GM18526 (cell line): ENCODE measurements around the gene ART3.

Experiments
- POLR2A ChIP-seq: IDR thresholded peaks from 3 replicates; pipeline ENCODE4 v1.6.1; 2011; ENCODE audit not compliant: insufficient read length; ENCODE audit errors: extremely low read depth

Gene ART3

DNA sequence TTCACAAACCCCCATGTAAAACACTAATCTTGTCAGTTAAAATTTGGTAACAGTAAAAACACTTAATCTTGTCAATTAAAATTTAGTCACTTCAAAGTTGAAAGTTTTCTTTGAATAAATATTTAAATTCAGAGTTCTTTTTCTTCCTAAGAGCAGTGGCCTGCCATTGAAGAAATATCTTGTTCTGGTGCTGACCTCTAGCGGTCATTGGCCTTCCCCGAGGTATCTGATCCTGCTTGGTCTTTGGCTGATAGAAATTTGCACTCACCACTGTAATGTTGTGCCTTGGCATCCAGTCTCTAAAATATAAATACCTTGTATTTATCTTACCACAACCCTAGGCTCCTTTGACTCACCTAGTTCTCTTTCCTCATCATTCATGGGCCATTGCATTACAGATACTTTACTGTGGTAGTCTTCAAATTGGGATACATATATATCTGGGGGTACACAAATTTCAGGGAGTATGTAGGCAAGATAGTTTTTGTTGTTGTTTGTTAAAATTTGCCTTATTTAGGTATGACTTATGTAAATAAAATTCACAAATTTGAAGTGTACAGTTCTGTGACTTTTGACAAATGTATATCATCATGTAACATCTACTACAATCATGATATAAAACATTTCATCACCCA, 6.7 kb upstream of the ART3 start:
- TF ChIP-seq POLR2A = no peak

DNA sequence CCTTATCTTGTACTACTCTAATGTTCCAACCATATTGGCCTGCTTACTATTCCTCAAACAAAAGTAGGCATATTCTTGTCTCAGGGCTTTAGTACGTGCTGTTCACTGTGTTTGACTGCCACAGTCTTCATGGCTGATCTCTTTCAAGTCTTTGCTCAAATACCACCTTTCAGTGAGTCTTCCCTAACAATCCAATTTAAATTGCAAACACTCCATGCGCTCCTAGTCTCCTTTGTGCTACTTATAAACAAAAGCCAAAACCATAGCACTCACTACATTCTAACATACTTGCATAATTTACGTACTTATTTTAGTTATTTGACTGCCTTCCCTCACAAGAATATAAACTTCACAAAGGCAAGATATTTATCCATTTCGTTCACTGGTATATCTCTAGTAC, 1.7 kb upstream of the ART3 start:
- no peak for TF ChIP-seq POLR2A

DNA sequence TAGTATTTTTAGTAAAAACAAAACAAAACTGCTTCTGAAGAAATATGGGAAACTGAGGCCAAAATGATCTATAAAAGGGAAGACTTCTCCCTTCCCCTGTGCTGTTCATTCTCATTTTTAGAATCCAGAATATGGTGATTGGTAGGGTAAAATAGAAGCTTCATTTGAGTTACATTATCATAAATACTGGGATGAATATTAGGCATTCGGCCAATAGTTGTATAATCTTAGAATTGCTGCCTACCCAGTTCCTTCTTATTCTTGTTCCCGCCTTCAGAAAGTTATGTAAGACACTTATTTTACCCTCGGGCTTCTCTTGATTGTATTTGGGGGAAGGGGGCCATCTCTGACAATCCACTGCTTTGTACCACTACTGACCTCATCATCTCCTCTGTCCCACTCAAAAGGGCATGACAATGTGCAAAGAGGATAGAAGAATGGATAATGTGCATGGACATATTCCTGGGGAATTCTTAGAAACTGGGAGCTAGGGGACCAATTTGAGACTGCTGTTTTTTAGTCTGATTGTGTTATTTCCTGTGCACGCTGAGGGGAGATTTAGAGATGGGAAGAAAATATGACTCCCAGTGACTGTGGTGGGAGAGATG, 588 bp downstream of the ART3 start:
- no peak for TF ChIP-seq POLR2A

DNA sequence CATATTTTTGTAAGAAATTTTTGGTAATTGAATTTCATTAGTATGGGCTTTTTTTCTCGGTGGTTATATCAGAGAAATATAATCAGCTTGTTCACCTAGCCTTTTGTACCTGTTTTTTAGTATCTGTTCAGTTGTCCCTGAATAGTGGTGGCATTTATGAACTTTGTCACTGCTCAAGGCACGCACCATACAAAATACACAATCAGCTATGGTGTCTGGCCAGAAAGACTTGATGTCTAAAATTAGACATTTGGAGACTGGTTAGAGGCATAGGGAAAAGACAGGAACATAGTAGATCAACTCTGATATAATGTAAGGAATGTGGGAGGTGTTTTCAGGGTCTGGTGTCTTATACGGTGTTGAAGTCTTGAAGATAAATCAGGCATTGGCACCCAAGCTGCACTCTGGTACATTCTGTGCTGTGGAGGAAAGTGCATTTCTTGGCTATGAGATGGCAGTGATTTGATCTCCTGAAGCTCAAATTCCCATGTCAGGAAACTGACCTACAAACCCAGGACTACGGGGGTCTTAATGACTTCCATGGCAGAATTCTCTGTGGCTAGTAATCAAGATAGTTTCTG, 3.6 kb downstream of the ART3 start:
- TF ChIP-seq POLR2A = no peak

DNA sequence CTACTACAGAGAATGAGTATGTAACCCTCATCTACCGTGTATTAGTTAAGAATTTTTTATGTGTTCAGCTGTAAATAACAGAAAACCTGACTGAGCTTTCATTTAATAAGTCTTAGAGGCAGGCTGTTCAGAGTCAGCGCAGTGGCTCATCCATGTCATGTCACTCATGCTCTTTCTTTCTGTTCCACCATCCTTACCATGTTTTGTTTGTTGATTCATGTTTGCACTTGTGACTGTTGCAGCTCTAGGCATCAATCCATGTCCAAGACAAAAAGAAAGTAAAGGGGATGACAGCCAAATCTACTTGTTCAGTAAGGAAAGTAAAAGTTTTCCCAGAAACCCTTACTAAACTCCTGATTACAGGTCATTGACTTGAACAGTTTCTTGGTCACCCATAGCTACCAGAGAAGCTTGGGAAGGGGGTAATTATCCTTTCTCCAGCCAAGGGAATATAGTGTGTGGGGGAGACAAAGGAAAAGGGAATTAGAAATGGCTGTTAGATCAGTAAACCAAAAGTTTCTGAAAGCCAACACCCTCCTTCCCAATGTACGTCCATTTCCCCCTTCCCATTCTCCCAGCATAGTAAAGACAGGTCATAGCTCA, 9.0 kb downstream of the ART3 start:
- TF ChIP-seq POLR2A = no peak

DNA sequence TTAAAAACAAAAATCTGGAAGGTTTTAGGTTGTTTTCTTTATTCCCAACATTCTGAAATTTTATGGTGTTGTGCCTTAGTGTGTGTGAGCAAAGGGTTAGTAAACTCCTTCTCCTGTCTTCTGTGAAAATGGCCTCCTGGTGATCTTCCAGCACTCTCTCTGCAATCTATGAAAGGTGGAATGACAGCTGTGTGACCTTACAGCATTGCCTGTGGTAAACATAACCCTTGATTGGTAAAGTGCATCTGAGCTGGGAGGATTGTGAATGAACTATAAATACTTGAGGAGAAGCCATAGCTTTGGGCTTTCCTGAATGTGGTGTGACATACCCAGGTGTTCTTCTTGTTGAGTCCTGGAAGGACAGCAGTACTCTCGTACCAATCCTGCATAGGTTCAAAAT, 10.0 kb downstream of the ART3 start:
- no peak for TF ChIP-seq POLR2A

DNA sequence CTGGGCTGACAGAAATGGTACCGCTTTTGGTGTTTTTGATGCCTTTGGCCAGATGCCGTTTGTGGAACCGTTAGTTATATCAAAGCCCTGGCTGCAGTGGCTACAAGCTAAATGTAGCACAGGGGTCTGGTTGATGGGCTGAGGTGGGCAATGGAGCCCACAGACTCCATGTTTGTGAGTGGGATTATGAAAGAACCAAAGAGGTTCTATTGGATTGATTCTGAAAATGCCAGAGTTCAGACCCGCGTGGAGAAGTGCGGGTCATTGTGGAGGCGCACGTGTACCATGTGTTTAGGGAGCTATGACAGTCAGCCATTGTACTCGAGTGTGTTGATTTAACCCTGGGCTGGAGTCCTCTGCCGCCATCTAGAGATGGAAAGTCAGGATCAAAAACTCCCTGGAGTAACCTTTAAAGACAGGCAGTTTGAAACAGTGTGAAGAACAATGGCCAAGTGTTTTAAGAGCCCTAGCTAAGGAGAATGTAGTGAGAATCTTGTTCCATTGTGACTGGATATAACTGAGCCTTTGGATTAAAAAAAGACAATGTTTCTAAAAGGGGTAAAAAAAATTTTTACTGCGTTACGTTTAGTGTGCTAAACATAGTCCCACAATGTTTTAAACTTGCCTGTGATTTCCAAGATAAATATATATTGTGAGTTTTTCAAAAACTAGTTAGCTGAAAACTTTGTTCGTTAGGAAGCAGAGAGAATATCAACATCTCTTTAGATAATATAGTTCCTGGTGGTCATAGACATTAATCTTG, 12.7 kb downstream of the ART3 start:
- no peak for TF ChIP-seq POLR2A

DNA sequence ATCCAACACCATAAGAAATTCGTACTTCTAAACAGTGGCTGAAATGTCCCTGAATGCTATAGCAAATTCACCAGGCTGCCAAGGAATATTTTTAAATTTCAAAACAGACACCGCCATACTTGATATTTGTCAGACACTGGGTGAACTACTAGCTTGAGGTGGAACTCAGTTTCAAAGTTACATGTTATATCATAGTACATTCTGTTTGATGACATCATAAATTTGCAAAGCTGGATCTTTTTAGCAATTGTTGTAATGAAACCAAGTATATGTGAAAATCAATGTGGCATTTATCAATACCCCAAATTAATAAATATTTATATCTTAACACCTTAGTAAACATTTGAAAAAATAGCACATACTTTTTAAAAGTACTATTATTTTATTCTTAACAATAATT, 14.2 kb downstream of the ART3 start:
- no peak for TF ChIP-seq POLR2A

DNA sequence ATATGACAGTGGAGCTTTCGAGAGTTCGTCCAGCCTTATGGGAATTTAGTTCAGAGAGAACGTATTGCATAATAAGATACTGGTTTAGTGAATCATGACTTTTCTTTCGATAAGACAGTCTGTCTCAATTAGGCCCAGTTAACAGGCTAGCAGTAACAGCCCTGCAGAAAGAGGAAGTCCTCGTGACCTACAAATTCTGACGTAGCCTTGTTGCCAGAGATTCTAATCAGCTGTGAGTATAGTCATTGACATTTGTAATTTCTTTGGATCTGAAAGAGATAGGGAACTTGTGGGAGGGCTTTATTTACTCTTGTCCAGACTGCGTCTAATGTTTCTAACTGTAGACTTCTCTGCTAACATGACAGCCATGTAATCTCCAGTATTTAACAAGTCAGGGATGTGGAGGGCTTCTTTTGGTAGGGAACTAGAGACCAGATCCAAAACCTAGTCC, 15.8 kb downstream of the ART3 start:
- TF ChIP-seq POLR2A = no peak

DNA sequence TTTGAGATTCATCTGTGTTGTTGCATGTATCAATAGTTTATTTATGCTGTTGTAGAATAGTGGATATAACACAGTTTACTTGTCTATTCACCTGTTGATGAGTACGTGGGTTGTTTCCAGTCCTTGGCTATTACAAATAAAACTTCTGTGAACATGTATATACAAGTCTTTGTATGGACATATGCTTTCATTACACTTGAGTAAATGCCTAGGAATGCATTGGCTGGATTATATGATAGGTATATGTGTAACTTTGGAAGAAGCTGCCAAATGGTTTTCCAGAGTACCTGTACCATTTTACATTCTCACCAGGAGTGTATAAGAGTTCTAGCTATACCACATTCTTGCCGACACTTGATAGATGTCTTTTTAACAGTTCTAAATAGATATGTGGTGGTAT, 16.5 kb downstream of the ART3 start:
- TF ChIP-seq POLR2A = no peak

DNA sequence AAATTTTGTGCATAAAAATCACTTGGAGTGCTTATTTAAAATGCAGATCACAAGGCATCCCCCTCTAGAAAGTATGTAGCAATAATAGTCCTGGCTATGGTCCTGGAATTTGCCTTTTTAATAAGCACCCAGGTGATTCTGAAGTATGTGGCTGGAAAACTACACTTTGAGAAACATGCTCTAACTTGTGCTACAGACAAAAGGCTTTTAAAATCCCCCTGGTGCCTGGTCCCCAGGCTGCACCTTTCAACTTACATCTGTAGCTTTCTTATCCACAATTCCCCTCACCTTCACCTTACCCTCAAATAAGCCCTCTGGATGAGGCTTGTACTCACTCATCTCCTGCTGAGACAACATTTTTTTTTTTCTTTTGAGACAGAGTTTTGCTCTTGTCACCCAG, 21.1 kb downstream of the ART3 start:
- no peak for TF ChIP-seq POLR2A

DNA sequence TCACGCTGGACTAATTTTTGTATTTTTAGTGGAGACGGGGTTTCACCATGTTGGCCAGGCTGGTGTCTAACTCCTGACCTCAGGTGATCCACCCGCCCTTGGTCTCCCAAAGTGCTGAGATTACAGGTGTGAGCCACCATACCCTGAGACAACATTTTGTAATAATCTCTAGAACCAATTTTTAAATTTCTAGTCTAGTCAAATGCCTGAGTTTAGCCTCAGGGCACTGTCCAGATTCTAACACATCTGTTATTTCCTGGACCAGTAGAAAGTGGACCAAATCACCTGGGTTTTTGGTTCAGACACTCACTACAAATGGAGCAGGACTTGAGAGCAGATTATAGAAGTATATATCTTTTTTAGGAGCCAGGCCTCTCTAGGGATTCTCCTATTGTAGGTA, 21.6 kb downstream of the ART3 start:
- TF ChIP-seq POLR2A = no peak

DNA sequence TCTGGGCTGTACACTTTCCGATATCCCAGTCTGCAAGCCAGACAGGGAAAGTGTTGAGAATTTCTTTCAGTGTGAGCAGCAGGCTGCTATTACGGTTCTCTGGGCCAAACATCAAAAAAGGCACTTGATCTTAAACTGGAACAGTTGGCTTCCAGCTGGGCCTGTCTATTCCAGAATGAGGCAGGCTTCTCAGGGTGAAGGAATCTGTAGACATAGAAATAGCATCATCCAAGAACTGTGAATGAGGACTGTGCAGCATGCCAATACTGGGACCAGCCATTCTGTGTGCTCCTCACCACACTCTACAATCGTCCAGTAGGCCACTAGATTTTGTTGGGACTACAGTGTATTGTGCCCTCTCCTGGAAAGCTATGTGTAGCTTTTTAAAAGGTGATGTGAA, 31.1 kb downstream of the ART3 start:
- no peak for TF ChIP-seq POLR2A

DNA sequence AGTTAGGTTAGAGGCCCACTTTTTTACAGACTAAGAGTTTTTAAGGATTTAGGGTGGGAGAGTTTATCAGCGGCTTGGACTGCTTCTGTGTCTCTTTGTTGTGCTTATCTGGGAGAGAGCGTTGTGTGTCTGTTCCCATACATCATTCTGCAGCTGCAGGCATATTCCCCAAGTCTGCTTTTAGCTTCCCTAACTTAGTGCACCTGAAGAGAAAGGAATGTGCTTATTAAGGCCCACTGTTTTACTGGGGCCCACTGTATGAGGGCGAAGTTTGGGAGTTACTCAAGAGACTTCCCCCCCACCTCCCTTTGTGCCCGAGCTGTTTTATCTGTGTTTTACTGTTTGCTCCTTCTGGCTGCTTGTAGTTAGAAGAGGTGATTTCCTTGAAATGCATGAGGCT, 31.9 kb downstream of the ART3 start:
- TF ChIP-seq POLR2A = no peak

DNA sequence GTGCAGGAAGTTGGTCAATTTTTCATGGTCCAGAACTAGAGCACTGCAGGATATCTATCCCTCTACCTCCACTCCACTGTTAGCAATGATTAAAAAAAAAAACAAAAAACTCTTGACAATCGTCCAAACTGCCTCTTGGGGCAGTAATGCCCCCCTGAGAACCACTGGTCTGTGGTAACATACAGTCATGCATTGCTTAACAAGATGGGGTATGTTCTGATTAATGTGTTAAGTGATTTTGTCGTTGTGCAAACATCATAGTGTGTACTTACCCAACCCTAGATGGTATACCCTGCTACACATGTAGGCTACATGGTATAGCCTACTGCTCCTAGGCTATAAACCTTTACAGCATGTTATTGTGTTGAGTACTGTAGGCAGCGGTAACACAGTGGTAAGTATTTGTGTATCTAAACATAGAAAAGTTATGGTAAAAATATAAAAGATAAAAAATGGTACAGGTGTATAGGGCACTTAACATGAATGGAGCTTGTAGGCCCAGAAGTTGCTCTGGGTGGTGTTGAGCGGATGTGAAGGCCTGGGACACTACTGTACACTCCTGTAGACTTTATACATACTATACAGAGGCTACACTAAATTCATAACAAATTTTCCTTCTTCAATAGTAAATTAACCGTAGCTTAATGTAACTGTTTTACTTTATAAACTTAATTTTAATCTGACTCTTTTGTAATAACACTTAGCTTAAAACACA, 34.1 kb downstream of the ART3 start:
- no peak for TF ChIP-seq POLR2A

DNA sequence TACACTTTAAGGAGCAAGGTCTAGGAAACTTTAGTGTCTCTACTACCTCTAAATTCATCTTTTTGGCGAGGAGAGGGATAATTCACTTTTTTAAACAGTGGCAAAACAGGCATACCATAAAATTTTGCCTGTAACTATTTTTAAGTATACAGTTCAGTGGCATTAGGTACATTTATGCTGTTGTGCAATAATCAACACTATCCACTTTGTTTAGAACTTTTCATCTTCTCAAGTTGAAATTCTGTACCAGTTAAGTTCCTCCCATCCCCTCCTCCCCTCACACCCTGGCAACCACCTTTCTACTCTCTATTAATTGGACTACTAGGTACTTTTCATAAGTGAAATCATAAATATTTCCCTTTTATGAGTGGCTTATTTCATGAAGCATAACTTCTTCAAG, 42.3 kb downstream of the ART3 start:
- no peak for TF ChIP-seq POLR2A

DNA sequence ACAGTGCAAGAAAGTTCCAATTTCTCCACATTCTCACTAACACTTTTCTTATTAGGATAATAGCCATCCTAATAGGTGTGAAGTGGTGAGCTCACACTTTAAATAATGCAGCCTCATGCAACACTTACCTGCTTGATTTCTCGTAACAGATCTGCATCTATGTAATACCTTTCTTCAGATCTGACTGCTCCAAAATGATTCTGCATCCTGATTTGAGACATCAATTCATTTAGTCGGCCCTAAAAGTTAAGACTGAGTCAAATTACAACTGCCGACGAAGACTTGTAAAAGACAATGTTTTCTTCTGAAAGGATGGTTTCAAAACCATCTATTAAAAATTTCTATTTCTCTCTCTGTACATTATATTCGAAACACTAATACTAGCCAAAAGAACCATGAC, 43.0 kb downstream of the ART3 start:
- TF ChIP-seq POLR2A = no peak
